HEK293 (cell line): ENCODE results near the gene ERBB4.

Experiments
- CTCF ChIA-PET: fragments of 350-600 bp; formaldehyde crosslinking; extraction: SDS; loops from one replicate; lab custom pipeline; 2021; ENCODE audit warnings: antibody characterized with exemption; lab: Yijun Ruan, JAX
- POLR2A ChIA-PET: fragments of 300-600 bp; formaldehyde crosslinking; extraction: SDS; loops from one replicate; lab custom pipeline; 2020; ENCODE audit warnings: antibody characterized with exemption, inconsistent platforms; lab: Yijun Ruan, JAX
- H3K27ac ChIP-seq: fragments of 200-500 bp; sonication (Bioruptor generic); 2 replicates; pipeline ENCODE4 v1.5.1; 2014; ENCODE audit warnings: low read depth, low read length, control low read depth, inconsistent platforms; ENCODE audit errors: extremely low read depth
- H3K36me3 ChIP-seq, 2 experiments: fragments of 200-500 bp in 1 of 2; sonication (Bioruptor generic) in 1 of 2; 1 replicate in 1 of 2; 2 replicates in 1 of 2; pipeline ENCODE4 v1.5.1; 2014 to 2017; ENCODE audit warnings: inconsistent platforms in 2 of 2, low read length in 2 of 2; ENCODE audit not compliant: control insufficient read depth in 2 of 2, insufficient read depth in 1 of 2
- H3K4me1 ChIP-seq: fragments of 200-500 bp; sonication (Bioruptor generic); 2 replicates; pipeline ENCODE4 v1.5.1; 2014; ENCODE audit warnings: mild to moderate bottlenecking, low read length, inconsistent platforms; ENCODE audit not compliant: control insufficient read depth, insufficient read depth
- H3K4me3 ChIP-seq: 2 replicates; pipeline ENCODE4 v1.5.1; 2011; ENCODE audit warnings: low read depth, mild to moderate bottlenecking, control low read depth, low read length, moderate library complexity
- H3K9me3 ChIP-seq: fragments of 200-500 bp; sonication (Bioruptor generic); 2 replicates; pipeline ENCODE4 v1.5.1; 2014; ENCODE audit warnings: low read depth, low read length, inconsistent platforms; ENCODE audit not compliant: control insufficient read depth, insufficient read depth
- KLF8 ChIP-seq: fragments of 450-650 bp; formaldehyde crosslinking; IDR thresholded peaks from 2 replicates; pipeline ENCODE4 v1.5.1; 2016; ENCODE audit warnings: missing biosample characterization, missing genetic modification characterization
- PRDM1 ChIP-seq: fragments of 450-650 bp; formaldehyde crosslinking; IDR thresholded peaks from 2 replicates; pipeline ENCODE4; 2016; ENCODE audit warnings: missing biosample characterization, missing genetic modification characterization
- SP2 ChIP-seq: fragments of 450-650 bp; formaldehyde crosslinking; IDR thresholded peaks from 2 replicates; pipeline ENCODE4 v1.5.1; 2016; ENCODE audit warnings: missing biosample characterization, missing genetic modification characterization
- YY1 ChIP-seq: fragments of 450-650 bp; formaldehyde crosslinking; IDR thresholded peaks from 2 replicates; pipeline ENCODE4 v1.5.1; 2018; ENCODE audit warnings: missing biosample characterization, missing genetic modification characterization
- ZBTB17 ChIP-seq: fragments of 450-650 bp; formaldehyde crosslinking; IDR thresholded peaks from 2 replicates; pipeline ENCODE4 v1.5.1; 2016; ENCODE audit warnings: missing biosample characterization, missing genetic modification characterization
- ZBTB48 ChIP-seq: fragments of 450-650 bp; formaldehyde crosslinking; IDR thresholded peaks from 2 replicates; pipeline ENCODE4 v1.5.1; 2016; ENCODE audit warnings: missing biosample characterization, missing genetic modification characterization
- ZFHX2 ChIP-seq: fragments of 450-650 bp; formaldehyde crosslinking; conservative IDR thresholded peaks from 2 replicates; pipeline ENCODE4 v1.5.1; 2016; ENCODE audit warnings: missing biosample characterization, missing genetic modification characterization
- ZNF19 ChIP-seq: fragments of 450-650 bp; formaldehyde crosslinking; IDR thresholded peaks from 2 replicates; pipeline ENCODE4; 2016; ENCODE audit warnings: missing biosample characterization, missing genetic modification characterization, low read depth
- ZNF2 ChIP-seq: fragments of 450-650 bp; formaldehyde crosslinking; IDR thresholded peaks from 2 replicates; pipeline ENCODE4 v1.5.1; 2016; ENCODE audit warnings: missing biosample characterization, missing genetic modification characterization
- ZNF214 ChIP-seq: fragments of 450-650 bp; formaldehyde crosslinking; IDR thresholded peaks from 2 replicates; pipeline ENCODE4 v1.5.1; 2017; ENCODE audit warnings: missing biosample characterization, mild to moderate bottlenecking, missing genetic modification characterization, borderline replicate concordance
- ZNF24 ChIP-seq: fragments of 450-650 bp; formaldehyde crosslinking; IDR thresholded peaks from 2 replicates; pipeline ENCODE4 v1.5.1; 2016; ENCODE audit warnings: missing biosample characterization, missing genetic modification characterization
- ZNF248 ChIP-seq: fragments of 450-650 bp; formaldehyde crosslinking; IDR thresholded peaks from 2 replicates; pipeline ENCODE4 v1.5.1; 2017; ENCODE audit warnings: missing biosample characterization, missing genetic modification characterization
- ZNF266 ChIP-seq: fragments of 450-650 bp; formaldehyde crosslinking; IDR thresholded peaks from 2 replicates; pipeline ENCODE4 v1.5.1; 2016; ENCODE audit warnings: missing biosample characterization, missing genetic modification characterization, low read depth
- ZNF302 ChIP-seq: fragments of 450-650 bp; formaldehyde crosslinking; IDR thresholded peaks from 2 replicates; pipeline ENCODE4 v1.5.1; 2016; ENCODE audit warnings: missing biosample characterization, missing genetic modification characterization, low read depth
- ZNF391 ChIP-seq: fragments of 450-650 bp; formaldehyde crosslinking; IDR thresholded peaks from 2 replicates; pipeline ENCODE4 v1.5.1; 2016; ENCODE audit warnings: low read depth, missing biosample characterization, missing genetic modification characterization, borderline replicate concordance
- ZNF596 ChIP-seq: fragments of 450-650 bp; IDR thresholded peaks from 2 replicates; pipeline ENCODE4 v1.5.0; 2018; ENCODE audit warnings: missing biosample characterization, mild to moderate bottlenecking, missing genetic modification characterization, moderate library complexity
- ZNF660 ChIP-seq: fragments of 450-650 bp; IDR thresholded peaks from 2 replicates; pipeline ENCODE4 v1.5.1; 2018; ENCODE audit warnings: missing biosample characterization, mild to moderate bottlenecking, missing genetic modification characterization
- ZNF670 ChIP-seq: fragments of 450-650 bp; formaldehyde crosslinking; IDR thresholded peaks from 2 replicates; pipeline ENCODE4 v1.5.1; 2016; ENCODE audit warnings: missing biosample characterization, missing genetic modification characterization, low read depth
- ZNF677 ChIP-seq: fragments of 450-650 bp; IDR thresholded peaks from 2 replicates; pipeline ENCODE4 v1.5.0; 2018; ENCODE audit warnings: missing biosample characterization, mild to moderate bottlenecking, missing genetic modification characterization, moderate library complexity
- ZNF701 ChIP-seq: fragments of 450-650 bp; formaldehyde crosslinking; IDR thresholded peaks from 2 replicates; pipeline ENCODE4 v1.5.1; 2016; ENCODE audit warnings: missing biosample characterization, missing genetic modification characterization
- ZNF776 ChIP-seq: fragments of 450-650 bp; formaldehyde crosslinking; IDR thresholded peaks from 2 replicates; pipeline ENCODE4 v1.5.0; 2017; ENCODE audit warnings: missing biosample characterization, missing genetic modification characterization, borderline replicate concordance
- TF ChIP-seq, protein P1 (sequence below): fragments of 450-650 bp; formaldehyde crosslinking; IDR thresholded peaks from 2 replicates; pipeline ENCODE4 v1.5.1; 2016; ENCODE audit warnings: missing biosample characterization, missing genetic modification characterization
- TF ChIP-seq, protein P2 (sequence below): fragments of 450-650 bp; formaldehyde crosslinking; IDR thresholded peaks from 2 replicates; pipeline ENCODE4 v1.5.1; 2016; ENCODE audit warnings: missing biosample characterization, missing genetic modification characterization
- TF ChIP-seq, protein P3 (sequence below): fragments of 450-650 bp; formaldehyde crosslinking; IDR thresholded peaks from 2 replicates; pipeline ENCODE4 v1.5.1; 2016; ENCODE audit warnings: missing biosample characterization, missing genetic modification characterization
- TF ChIP-seq, protein P4 (sequence below): fragments of 450-650 bp; formaldehyde crosslinking; IDR thresholded peaks from 2 replicates; pipeline ENCODE4 v1.5.1; 2017; ENCODE audit warnings: missing biosample characterization, missing genetic modification characterization
- TF ChIP-seq, protein P5 (sequence below): fragments of 450-650 bp; formaldehyde crosslinking; IDR thresholded peaks from 2 replicates; pipeline ENCODE4 v1.5.1; 2017; ENCODE audit warnings: missing biosample characterization, mild to moderate bottlenecking, missing genetic modification characterization, moderate library complexity

The ERBB4 gene

DNA sequence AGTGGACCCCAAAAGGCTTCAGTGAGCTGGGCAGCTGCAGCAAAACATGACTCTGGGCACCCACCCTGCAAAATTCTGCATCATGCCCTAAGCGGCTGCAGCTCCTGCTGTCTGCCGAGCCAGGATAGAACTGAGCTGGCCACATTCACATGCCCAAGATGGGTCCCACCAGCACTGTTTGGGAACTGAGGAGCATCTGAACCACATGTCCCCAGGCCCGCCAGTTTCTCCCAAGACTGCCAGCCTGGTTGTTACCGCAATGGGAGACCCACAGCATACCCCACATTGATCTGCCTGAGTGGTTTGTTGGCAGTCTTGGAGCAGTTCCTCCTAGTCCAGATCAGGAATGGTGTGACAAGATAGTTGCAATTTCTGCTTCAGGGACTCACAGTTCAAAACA lies 1035.4 kb downstream of the ERBB4 start (continued):
- TF ChIP-seq, protein P1, sequence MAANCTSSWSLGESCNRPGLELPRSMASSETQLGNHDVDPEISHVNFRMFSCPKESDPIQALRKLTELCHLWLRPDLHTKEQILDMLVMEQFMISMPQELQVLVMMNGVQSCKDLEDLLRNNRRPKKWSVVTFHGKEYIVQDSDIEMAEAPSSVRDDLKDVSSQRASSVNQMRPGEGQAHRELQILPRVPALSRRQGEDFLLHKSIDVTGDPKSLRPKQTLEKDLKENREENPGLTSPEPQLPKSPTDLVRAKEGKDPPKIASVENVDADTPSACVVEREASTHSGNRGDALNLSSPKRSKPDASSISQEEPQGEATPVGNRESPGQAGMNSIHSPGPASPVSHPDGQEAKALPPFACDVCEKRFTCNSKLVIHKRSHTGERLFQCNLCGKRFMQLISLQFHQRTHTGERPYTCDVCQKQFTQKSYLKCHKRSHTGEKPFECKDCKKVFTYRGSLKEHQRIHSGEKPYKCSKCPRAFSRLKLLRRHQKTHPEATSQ (tag by site-specific recombination) = no peak
- no peak for TF ChIP-seq PRDM1 (tag by site-specific recombination)
- no peak for TF ChIP-seq ZNF677 (tag by site-specific recombination)
- TF ChIP-seq ZNF2 (tag by site-specific recombination) = no peak
- TF ChIP-seq ZNF670 (tag by site-specific recombination) = no peak
- no peak for TF ChIP-seq ZBTB17
- TF ChIP-seq YY1 (tag by site-specific recombination) = no peak
- no peak for TF ChIP-seq ZBTB48
- no peak for TF ChIP-seq ZNF391

DNA sequence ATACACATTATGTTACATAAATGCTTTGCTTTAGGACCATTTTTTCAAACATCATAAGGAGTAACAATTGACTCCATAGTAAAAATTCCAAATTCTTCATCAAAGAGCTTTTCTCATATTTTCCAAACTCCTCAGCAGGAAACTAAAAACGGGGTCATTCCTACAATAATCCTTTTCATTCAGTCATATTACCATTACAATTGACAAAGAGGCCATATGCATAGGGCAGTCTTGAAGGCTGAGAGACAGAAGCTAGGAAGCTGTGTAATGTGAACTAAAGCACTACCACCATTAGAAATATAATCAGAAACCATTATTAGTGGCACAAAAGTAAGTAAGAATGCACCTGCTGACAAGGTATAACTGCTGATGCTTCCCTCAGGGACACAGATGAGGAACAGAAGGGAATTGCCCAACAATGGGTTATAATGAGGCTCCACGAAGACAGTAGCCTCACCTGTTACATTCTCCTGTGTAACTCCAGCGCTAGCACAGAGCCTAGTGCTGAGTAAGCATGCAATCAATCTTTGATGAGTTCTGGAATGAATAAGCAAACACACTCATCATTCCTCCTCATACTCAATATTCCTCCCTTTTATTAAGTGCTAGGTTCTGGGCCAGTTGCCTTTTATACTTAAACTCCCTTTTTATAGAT lies 1039.9 kb downstream of the ERBB4 start:
- TF ChIP-seq ZNF302 (tag by site-specific recombination) = no peak
- TF ChIP-seq, all 188 proteins: peak for 0
- H3K4me1 ChIP-seq = no peaks in the 10 kb centered on the region
- no peak overlapping the region for H3K4me3 ChIP-seq
- ChIA-PET CTCF (interaction anchor here (0.7 kb wide), 1 partner anchor 21 kb away, joined by 3 read pairs; no protein-coding TSS in a partner anchor), POLR2A (no interaction called here)
- no peak overlapping the region for H3K27ac ChIP-seq
- H3K9me3 ChIP-seq = no peaks in the 10 kb centered on the region
- H3K36me3 ChIP-seq = no peaks in the 10 kb centered on the region

DNA sequence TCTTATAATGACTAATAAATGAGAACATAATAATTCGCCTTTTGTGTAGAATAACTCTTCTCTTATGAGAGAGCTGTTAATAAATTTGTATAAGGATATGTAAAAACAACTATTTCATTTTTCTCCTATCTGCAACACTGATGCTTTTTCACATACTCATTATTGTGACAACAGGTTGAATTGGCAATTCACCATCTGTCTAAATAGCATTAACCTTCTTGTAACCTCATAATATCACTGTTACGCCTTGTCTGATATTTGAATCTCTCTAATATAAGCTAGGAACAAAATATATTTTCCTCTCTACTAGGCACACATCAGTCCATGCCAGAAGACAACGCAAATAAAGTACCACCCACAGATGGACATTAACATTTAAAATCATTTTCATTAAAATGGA lies 1043.3 kb downstream of the ERBB4 start:
- TF ChIP-seq ZFHX2 (no peak), ZNF776 (tag by site-specific recombination) (no peak), KLF8 (tag by site-specific recombination) (no peak)
- POLR2A ChIA-PET = no interaction called here
- Histone ChIP-seq H3K9me3 (no peaks in the 10 kb centered on the region), H3K36me3 (no peaks in the 10 kb centered on the region), H3K27ac (no peak overlapping the region), H3K4me3 (no peak overlapping the region), H3K4me1 (no peaks in the 10 kb centered on the region)
- CTCF ChIA-PET = no interaction called here

DNA sequence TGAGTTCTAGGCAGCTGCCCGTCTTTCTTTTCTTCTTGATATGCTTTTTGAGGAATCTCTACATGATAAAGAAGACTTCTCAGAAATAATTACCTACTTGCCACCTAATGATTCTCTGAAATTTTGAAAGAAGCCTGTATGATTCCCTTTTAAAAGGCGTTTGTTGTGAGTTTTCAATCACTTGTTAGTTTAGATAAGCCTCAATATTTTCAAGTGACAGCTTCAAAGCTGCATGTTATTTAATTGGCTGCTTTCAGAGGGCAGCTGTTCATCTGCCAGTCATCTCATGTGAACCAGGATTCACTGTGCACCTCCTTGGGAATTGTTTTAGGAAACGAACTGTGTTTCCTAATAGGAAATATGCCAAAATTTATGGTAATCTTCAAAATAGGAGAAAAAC lies 1044.1 kb downstream of the ERBB4 start:
- POLR2A ChIA-PET = no interaction called here
- Histone ChIP-seq H3K27ac (no peak overlapping the region), H3K4me3 (no peak overlapping the region), H3K9me3 (no peaks in the 10 kb centered on the region), H3K36me3 (no peaks in the 10 kb centered on the region), H3K4me1 (no peaks in the 10 kb centered on the region)
- CTCF ChIA-PET = no interaction called here
- TF ChIP-seq ZNF19 (tag by site-specific recombination) = no peak
- no peak for TF ChIP-seq ZNF248
- TF ChIP-seq, protein P2, sequence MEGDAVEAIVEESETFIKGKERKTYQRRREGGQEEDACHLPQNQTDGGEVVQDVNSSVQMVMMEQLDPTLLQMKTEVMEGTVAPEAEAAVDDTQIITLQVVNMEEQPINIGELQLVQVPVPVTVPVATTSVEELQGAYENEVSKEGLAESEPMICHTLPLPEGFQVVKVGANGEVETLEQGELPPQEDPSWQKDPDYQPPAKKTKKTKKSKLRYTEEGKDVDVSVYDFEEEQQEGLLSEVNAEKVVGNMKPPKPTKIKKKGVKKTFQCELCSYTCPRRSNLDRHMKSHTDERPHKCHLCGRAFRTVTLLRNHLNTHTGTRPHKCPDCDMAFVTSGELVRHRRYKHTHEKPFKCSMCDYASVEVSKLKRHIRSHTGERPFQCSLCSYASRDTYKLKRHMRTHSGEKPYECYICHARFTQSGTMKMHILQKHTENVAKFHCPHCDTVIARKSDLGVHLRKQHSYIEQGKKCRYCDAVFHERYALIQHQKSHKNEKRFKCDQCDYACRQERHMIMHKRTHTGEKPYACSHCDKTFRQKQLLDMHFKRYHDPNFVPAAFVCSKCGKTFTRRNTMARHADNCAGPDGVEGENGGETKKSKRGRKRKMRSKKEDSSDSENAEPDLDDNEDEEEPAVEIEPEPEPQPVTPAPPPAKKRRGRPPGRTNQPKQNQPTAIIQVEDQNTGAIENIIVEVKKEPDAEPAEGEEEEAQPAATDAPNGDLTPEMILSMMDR (tag by site-specific recombination) = no peak
- no peak for TF ChIP-seq ZNF24
- TF ChIP-seq ZNF266 (tag by site-specific recombination) = no peak
- TF ChIP-seq, protein P3, sequence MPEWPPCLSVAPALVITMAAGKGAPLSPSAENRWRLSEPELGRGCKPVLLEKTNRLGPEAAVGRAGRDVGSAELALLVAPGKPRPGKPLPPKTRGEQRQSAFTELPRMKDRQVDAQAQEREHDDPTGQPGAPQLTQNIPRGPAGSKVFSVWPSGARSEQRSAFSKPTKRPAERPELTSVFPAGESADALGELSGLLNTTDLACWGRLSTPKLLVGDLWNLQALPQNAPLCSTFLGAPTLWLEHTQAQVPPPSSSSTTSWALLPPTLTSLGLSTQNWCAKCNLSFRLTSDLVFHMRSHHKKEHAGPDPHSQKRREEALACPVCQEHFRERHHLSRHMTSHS (tag by site-specific recombination) = no peak
- no peak for TF ChIP-seq ZNF596 (tag by site-specific recombination)
- no peak for TF ChIP-seq ZNF660
- TF ChIP-seq SP2 (tag by site-specific recombination) = no peak
- no peak for TF ChIP-seq ZNF701 (tag by site-specific recombination)
- TF ChIP-seq, protein P4, sequence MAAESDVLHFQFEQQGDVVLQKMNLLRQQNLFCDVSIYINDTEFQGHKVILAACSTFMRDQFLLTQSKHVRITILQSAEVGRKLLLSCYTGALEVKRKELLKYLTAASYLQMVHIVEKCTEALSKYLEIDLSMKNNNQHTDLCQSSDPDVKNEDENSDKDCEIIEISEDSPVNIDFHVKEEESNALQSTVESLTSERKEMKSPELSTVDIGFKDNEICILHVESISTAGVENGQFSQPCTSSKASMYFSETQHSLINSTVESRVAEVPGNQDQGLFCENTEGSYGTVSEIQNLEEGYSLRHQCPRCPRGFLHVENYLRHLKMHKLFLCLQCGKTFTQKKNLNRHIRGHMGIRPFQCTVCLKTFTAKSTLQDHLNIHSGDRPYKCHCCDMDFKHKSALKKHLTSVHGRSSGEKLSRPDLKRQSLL = no peak
- no peak for TF ChIP-seq ZNF214 (tag by site-specific recombination)
- TF ChIP-seq, protein P5, sequence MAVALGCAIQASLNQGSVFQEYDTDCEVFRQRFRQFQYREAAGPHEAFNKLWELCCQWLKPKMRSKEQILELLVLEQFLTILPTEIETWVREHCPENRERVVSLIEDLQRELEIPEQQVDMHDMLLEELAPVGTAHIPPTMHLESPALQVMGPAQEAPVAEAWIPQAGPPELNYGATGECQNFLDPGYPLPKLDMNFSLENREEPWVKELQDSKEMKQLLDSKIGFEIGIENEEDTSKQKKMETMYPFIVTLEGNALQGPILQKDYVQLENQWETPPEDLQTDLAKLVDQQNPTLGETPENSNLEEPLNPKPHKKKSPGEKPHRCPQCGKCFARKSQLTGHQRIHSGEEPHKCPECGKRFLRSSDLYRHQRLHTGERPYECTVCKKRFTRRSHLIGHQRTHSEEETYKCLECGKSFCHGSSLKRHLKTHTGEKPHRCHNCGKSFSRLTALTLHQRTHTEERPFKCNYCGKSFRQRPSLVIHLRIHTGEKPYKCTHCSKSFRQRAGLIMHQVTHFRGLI (tag by site-specific recombination) = no peak
